Brain microvascular endothelial cell (primary cell): ENCODE data around the gene ESYT1.

ENCODE experiments used
- DNase-seq: peaks from one replicate; pipeline ENCODE4 v3.0.0-alpha.2; 2020
- H3K27ac ChIP-seq: fragments of 250-450 bp; sonication (Bioruptor Pico); 2 replicates; pipeline ENCODE4 v1.5.1; 2020; ENCODE audit warnings: mild to moderate bottlenecking, moderate library complexity
- H3K27me3 ChIP-seq: fragments of 250-450 bp; sonication (Bioruptor Pico); replicated peaks from 2 replicates; pipeline ENCODE4 v1.5.1; 2020; ENCODE audit warnings: mild to moderate bottlenecking
- H3K36me3 ChIP-seq: fragments of 250-450 bp; sonication (Bioruptor Pico); replicated peaks from 2 replicates; pipeline ENCODE4 v1.5.1; 2020; ENCODE audit warnings: mild to moderate bottlenecking
- H3K4me3 ChIP-seq: 2 replicates; pipeline ENCODE4 v1.5.1; 2011; ENCODE audit warnings: low read depth, mild to moderate bottlenecking, control low read depth, low read length, moderate library complexity
- in situ Hi-C: cut with HindIII; loops from 2 replicates; pipeline ENCODE4 v1.10.0; 2017; ENCODE audit warnings: low sequenced_read_pairs, low pct_ligation_motif_present
- TF ChIP-seq, protein P1 (sequence below): IDR thresholded peaks from 2 replicates; pipeline ENCODE4 v1.5.1; 2011; ENCODE audit warnings: low read depth, mild to moderate bottlenecking, moderate library complexity, low read length, control low read depth, inconsistent platforms; ENCODE audit errors: missing control alignments

The ESYT1 gene

DNA sequence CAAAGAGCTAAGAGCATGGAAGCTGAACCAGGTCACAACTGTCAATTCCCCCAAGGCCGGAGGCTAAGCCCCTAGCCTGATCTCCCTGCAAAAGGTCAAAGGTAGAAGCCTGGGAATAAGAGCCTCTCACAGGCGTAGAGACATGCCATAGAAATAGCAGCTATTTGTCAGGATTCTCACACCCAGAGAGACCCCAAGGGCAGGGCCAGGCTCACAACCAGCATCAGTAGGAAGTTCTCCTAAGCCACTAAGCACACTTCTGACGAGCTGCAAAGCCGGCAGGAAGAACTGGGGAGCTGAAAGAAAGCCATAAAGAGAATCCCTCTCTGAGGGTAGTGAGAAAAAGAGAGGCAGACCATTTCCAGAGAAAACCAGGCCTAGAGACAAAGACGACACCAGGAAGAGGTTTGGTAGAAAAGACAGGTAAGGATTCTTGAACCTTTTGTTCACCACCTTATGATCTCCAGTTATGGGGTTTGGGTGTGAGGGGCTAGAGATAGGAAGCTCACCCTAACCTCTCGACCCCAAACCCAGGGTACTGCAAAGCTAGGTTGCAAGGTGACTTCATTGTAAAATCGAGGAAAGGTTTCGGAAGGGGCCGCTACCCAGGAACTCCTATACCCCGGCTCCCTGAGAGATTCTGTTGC is 60.2 kb downstream of the ESYT1 start:
- H3K4me3 ChIP-seq, result peak overlapping the region; percentile 76
- DNase-seq, result no peak
- H3K27me3 ChIP-seq, result no peaks in the 10 kb centered on the region
- TF ChIP-seq, protein P1, sequence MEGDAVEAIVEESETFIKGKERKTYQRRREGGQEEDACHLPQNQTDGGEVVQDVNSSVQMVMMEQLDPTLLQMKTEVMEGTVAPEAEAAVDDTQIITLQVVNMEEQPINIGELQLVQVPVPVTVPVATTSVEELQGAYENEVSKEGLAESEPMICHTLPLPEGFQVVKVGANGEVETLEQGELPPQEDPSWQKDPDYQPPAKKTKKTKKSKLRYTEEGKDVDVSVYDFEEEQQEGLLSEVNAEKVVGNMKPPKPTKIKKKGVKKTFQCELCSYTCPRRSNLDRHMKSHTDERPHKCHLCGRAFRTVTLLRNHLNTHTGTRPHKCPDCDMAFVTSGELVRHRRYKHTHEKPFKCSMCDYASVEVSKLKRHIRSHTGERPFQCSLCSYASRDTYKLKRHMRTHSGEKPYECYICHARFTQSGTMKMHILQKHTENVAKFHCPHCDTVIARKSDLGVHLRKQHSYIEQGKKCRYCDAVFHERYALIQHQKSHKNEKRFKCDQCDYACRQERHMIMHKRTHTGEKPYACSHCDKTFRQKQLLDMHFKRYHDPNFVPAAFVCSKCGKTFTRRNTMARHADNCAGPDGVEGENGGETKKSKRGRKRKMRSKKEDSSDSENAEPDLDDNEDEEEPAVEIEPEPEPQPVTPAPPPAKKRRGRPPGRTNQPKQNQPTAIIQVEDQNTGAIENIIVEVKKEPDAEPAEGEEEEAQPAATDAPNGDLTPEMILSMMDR, result no peak
- in situ Hi-C loops, result loop anchor here (5.0 kb wide), 1 partner anchor 71 kb away; the partner anchor contains the start of genes RPL41 and ZC3H10
- peaks cover 25% of the 10 kb centered on the region for H3K36me3 ChIP-seq
- no peak overlapping the region for H3K27ac ChIP-seq

DNA sequence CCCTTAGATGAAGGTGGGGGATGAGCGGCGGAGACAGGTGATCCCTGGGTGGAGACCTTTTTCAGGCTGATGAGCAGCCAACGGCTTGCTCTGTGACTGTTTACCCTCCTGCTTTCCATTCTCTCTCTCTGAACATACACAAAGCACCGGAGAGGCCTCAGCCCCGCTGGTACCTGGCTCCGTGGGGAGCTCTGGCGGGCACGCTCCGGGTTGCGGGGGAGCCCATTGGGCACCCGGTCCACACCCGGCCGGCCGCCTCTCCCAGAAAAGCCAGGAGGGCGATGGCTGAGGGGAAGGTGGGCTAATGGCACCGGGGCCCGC is 60.7 kb downstream of the ESYT1 start:
- H3K4me3 ChIP-seq, result peak overlapping the region; percentile 76
- peaks cover 21% of the 10 kb centered on the region for H3K36me3 ChIP-seq
- TF ChIP-seq, protein P1, result no peak
- H3K27ac ChIP-seq, result no peak overlapping the region
- in situ Hi-C loops, result loop anchor here (5.0 kb wide), 1 partner anchor 71 kb away; the partner anchor contains the start of genes RPL41 and ZC3H10
- DNase-seq, result no peak
- no peaks in the 10 kb centered on the region for H3K27me3 ChIP-seq

DNA sequence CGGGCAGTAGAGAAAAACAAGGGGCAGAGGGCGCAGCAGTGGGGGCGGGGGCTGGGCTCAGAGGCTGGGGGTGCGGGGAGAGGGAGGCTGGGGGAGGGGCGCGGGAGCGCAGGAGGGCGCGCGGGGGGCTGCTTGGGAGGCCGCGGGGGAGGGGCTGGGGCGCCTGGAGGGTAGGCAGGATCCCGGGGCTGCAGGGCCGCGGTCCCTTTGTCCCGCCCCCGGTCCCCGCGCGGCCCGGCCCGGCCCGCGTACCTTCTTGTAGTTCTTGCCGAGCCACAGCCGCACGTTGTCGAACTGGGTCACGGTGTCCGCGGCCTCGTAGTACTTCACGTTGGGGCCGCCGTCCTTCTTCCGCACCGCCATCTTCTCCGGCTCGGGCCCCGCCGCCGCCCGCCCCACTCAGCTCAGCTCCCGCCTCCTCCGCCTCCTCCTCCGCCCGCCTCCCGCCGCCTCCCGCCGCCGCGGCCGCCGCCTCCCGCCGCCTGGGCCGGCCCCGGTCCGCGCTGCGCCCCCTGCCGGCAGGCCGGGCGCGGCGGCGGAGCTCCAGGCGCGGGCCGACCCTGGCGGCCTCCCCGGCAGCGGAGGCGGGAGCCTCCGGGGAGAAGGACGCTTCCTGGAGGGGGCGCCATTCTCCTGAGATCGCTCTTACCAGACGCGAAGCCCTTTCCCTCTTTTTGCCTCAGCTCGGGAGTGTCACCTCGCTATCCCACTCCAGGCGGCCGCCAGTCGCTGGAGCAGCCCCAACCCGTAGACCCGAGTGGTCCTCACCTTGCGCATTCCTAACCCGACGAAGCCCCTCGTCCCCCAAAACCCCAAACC is 61.2 kb downstream of the ESYT1 start, which contains the start of gene SMARCC2:
SMARCC2 (minus strand) TSS at position 385 of the 819 bp plus-strand sequence; CDS start at position 363, 22 bp downstream.
- TF ChIP-seq, protein P1, result peak; percentile 74
- Histone ChIP-seq H3K27me3 (no peaks in the 10 kb centered on the region), H3K4me3 (peak within 1 kb of the TSS; percentile 88), H3K36me3 (peaks cover 15% of the 10 kb centered on the region), H3K27ac (no peak within 1 kb of the TSS)
- peak; percentile 78 for DNase-seq
- in situ Hi-C loops, result loop anchor here (5.0 kb wide), 1 partner anchor 72 kb away; the partner anchor contains the start of genes RPL41 and ZC3H10

DNA sequence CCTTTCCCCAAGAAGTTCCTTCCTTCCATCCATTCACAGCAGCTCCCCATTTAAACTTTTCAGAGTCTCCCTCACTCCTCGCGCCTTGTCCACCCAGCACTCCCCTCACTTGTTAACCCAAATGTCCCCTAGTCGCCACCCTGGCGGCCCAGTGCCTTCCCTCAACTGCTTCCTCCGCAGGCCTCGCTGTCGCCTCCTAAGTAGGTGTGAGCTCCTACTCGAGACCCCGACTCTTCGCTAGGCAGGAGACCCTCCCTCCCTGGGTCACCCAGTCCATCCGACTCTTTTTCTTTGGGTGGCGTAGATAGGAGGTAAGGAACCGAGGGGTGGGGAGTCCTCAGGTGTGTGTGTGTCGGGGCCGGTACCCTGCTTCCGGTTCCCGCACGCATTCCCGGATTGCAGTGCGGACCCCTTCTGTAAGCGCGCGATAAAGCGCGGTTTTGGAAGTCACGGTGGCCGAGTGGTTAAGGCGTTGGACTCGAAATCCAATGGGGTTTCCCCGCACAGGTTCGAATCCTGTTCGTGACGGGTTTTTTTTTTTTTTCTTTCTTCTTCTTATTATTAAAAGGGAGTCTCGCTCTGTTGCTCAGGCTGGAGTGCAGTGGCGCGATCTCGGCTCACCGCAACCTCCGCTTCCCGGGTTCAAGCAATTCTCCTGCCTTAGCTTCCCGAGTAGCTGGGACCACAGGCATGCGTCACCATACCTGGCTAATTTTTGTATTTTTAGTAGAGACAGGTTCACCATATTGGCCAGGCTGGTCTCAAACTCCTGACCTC is 62.0 kb downstream of the ESYT1 start:
- Histone ChIP-seq H3K36me3 (peaks cover 7% of the 10 kb centered on the region), H3K27ac (no peak overlapping the region), H3K27me3 (no peaks in the 10 kb centered on the region), H3K4me3 (peak overlapping the region; percentile 88)
- TF ChIP-seq, protein P1, result no peak
- DNase-seq, result peak; percentile 79
- in situ Hi-C loops, result loop anchor here (5.0 kb wide), 1 partner anchor 73 kb away; the partner anchor contains the start of genes RPL41 and ZC3H10

DNA sequence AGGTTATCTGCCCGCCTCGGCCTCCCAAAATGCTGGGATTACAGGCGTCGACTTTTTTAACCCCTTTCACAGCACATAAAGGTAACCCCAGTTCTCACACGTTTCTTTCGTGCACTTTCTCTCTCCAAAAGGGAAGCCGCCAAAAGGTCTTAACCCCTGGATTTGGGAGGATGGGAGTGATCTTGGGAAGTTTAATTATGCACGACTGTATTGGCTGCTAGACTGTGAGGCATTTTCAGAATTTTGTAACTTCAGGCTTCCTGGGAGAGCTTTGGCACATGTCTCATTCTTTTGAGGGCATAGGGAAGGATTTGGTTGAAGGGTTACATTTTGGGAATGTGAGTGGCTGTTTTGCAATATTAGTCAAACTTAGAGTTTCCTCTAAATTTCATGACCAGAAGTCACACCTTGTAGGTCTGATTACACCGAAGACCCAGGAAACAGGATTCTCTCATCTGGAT is 62.7 kb downstream of the ESYT1 start:
- DNase-seq, result no peak
- peak overlapping the region; percentile 88 for H3K4me3 ChIP-seq
- TF ChIP-seq, protein P1, result no peak
- in situ Hi-C loops, result no loop called here
- H3K36me3 ChIP-seq, result peaks cover 3% of the 10 kb centered on the region
- no peak overlapping the region for H3K27ac ChIP-seq
- no peaks in the 10 kb centered on the region for H3K27me3 ChIP-seq
